HT-29 (cell line): ENCODE measurements around the gene BEND7. TPM values are rescaled to one million over a fixed set of nuclear protein-coding genes. Genes with fewer than 3 reads are reported as not detected.

Experiments
- DNase-seq: peaks from one replicate; pipeline ENCODE4 v3.0.0-alpha.2; 2015; ENCODE audit warnings: low spot score
- total RNA-seq: library from RNA; depleted of rRNA; stranded (reverse); fragments of >200 nt; shearing (Covaris generic); gene quantifications from 2 replicates; pipeline ENCODE4 v1.2.3, GENCODE V29; 2014

The BEND7 gene
- total RNA-seq, 1 experiment from 2014 or later, result 0.13 TPM

DNA sequence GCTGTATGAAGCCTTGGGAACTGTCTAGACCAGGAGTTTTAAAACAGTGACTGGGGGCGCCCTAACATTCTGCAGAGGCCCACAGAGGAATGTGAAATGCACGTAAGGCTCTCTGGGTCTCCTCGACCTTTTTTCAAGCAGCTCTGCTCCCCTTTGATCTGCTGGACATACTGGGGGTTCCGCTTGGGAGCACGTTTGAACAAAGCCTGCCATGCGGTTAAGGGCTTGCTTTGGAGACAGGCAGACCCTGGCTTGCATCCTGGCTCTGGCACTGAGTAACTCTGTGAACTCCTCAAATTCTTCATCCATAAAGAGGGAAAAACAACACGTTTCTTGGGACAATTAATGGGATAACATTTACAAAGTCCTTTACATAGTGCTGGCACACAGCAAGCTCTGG, 7.8 kb downstream of the BEND7 start:
- DNase-seq, result no peak

DNA sequence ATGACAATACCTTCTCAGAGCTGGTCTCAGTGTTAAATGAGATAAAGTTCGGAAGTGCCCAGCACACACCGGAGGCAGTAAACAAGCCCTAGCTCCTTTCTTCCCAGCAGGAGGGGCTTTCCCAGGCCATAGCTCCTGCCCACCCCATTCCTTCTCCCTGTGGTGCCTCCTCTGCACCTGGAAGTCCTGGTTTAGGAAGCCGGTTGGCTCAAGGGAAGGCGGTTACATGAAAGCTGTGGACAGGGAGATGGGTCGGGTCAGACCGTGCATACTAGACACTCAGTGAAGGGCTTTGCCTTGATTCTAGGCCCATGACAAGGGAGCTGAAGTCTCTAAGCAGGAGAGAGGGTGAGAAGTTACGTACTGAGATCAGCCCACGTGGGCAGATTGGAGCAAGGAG, 8.6 kb downstream of the BEND7 start:
- DNase-seq, result no peak

- peak; percentile 20 for DNase-seq
Observed at GRCh38 chr10:13518076-13518692, 10.6 kb downstream of the BEND7 start.

GRCh38 chr10:13517675-13518074, 11.1 kb downstream of the BEND7 start:
- no peak for DNase-seq

- DNase-seq, result no peak
Observed at GRCh38 chr10:13516176-13516575, 12.6 kb downstream of the BEND7 start.

DNA sequence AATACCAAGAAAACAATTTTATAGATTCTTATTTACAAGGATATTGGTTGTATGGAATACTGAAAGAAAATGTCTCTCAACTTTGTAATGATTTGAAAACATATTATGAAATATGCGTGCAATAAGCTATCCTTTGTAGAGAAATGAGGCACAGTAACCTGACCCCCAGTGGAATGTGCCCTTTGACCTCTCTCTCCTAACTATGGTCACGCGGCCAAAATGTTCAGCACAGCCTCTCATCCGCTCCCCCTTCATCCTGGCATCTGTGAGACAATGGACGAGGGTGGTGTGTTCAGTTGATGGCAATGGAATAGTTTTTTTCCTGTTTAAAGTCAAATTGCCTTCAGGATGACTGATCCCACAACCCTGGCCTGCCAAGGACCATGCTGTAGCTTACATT, 13.3 kb downstream of the BEND7 start:
- no peak for DNase-seq

GRCh38 chr10:13514296-13514695, 14.5 kb downstream of the BEND7 start:
- no peak for DNase-seq

- DNase-seq, result no peak
Observed at GRCh38 chr10:13512564-13512963, 16.2 kb downstream of the BEND7 start.

GRCh38 chr10:13511409-13511808, 17.4 kb downstream of the BEND7 start:
- DNase-seq, result no peak

DNA sequence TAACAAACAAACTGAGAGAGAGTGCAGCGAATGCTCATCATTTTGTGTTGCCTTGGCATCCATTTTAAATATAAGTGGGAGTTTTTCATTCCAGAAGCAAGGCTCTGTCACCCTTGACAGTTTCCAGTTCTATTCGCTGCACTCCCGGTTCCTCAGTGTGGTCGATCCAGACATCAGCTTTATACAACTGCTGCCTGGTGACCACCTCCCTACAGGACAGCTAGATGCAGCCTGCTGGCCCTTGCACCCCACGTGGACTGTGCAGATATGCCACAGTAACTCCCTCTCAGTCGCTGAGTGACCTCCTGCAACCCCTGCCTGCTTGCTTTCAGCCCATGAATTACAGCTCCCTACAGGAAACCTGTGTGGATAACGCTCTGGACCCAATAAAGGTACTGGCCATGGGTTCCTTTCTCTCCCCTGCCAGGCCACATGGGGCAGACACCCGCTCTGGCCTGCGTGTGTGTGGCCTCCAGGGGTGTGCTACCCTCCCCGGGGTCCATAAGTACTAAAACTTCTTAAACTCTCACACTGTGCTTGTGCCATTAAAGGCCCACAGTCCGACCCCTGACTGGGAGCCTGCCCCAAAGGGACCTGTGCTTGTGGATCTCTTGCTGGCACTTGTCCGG, 23.6 kb downstream of the BEND7 start:
- no peak for DNase-seq

DNA sequence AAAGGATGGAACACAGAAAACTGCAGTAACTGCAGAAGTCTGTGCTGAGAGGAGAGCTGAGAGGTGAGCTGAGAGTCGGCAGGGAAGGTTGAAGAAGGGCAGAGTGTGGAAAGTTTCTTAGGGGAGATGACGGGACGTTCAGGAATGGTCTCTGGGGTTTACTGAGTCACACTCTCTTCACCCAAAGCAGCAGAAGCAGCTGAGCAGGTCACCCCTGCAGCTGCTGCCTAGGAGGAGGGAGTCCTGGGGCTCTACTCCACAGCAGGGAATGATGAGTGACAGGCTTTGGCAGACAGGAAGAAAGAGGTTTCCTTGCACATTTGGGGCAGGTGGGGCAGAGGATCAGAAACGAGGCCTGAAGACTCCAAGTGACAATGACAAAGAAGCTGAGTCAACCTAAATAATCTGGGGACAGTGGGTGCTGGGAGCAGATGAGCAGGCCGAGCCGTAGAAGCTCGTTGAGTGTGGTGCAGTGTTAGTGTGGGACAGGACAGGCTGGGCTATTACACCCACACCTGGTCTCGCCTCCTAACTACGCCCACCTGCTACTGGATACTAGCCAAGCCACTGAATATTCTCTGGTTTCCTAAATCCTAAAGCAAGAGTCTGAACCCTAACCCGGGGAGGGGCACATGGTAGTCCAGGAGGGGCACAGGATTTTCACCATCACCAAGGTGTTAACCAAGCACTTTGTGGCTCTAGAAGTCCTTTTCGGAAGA, 24.9 kb downstream of the BEND7 start:
- DNase-seq, result no peak

DNA sequence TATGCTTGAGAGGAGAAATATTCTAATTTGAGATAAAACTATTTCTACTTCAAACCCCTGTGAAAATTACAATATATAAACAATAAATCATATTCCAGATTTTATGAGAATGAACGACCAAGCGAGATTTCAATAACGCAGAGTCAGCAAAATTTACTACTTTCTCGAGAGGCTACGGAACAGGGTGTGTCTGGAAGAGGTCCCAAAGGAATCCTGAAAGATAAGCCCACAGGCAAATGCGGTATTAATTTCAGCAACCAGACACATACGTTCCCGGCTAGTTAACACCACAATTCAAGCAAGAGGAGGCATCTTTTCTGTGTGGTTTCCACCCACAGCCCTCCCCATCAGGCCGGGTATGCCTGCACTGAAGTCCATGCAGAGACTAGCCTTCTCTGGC, 26.4 kb downstream of the BEND7 start:
- DNase-seq, result no peak

DNA sequence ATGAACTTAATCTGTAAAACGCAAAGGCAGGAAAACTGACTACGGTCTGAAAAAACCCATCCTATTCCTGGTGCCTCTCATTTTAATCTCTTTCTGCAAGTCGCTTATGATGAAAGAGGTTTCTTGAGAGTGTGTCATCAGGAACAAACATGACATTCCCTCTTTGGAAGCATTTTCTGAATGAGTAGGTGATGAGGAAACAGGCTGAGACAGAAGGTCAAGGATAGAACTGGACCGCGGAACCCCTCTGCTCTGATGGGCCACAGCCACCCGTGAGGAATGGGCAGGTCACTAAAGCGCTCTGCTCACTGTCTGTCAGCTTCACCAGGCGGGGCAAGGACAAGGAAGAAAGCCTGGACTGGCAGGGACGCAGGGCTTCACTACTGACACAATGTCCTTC, 28.6 kb downstream of the BEND7 start:
- DNase-seq, result no peak

DNA sequence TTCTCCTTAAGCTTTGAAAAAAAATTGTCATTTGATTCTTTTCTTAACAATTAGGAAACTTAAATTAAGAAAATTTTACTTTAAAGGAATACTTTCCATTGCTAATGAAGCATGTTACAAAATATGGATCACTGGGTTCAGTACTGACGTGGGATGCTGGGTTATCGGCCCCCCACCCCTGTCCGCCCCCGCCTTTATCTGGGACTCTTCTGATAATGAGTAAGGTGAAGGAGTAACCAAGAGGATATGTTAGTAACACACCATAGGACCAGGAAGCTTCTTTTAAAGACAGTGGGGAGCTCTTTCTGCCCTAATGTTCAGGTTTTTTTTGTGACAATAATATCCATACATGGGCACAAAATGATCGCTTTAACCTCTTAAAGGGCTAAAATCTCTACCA, 29.7 kb downstream of the BEND7 start:
- DNase-seq, result no peak

DNA sequence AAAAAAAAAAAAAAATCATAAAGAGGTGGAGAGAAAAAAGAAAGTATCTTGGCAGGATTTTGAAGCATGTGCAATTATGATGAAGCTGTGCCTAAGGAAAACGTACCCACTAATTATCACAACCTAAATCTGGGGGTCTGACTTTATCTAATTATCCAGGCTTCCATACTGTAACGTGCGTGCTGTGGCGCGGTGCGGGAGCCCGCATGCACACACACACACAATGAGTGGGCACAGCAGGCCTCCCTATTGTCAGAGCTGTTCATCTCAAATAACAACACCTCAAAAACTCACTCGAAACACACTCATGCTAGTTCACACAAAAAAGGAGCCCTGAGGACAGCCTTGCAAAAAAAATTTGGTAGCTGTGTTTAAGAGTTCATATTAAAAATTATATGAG, 31.9 kb downstream of the BEND7 start:
- DNase-seq, result no peak

DNA sequence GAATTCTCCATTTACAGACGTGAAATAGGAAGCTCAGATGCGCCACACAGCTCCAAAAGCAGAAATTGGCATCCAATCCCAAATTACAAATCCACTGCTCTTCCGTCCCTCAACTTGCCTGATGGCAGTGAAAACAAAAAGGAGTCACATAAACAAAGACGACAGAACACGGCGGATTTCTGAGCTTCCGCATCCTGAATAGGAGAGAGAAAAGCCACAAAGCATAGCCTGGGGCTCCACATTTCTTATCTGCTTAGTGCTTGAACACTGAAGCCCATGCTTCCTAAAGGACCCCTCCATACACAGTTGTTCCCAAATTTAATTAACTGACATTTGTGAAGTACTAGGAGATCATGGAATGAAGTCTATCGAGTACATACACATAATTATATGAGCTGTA, 32.6 kb downstream of the BEND7 start:
- no peak for DNase-seq

DNA sequence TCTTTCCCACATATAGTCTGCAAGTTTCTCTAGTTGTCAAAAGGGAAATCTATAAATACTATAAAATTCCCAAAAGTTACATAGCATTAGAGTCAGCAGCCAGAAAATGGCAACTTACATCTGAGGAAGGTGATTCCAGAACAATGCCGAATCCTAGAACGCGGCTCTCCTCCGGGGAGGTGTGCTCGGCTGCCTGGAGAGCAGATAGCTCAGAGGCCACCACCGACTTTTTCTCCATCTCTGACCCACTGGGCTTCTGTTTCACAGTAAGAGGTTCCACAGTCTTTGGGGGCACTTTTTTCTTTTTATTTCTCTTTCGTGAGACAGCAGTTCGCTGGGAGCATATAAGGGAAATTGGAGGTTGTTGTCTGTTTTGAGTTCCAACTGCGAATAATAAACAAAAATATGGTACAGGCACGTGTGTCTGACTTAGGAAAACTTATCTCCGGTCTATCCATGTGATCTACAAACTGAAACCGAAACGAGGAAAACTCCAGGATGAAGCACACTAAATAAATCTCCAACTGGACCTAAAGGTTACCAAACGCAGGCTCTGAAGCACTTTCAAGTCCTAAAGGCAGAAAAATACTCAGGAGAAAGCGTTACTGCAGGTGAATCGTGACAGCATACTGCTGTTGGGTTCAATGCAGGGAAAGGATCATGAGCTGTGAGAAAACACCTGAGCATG, 36.2 kb downstream of the BEND7 start:
- peak; percentile 14 for DNase-seq

DNA sequence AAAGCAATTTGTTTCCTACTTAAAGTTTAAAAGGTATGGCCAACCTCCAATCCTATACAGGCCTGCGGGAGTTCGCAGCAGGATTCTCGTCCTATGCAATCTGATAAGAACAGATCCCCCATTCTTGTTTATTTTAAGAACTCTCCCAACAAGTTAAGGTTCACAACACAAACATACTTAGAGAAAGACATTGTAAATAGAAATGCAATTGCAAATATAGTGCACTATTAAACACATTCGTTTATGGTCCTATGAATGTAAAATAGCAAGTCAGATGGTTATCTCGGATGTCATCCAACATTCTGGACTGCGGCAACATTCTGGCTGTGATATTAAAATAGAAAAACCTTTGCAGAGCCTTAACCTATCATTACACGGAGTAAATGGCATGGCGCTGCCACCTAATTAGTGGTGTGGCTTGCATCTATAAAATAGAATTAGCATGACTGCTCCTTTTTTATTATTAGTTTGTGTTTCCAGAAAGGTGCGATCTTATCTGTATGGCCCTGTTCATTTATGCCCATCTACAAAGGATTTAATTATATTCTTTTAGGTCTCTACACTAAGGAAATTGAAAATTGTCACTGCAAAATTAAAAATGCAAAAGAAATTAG, 37.0 kb downstream of the BEND7 start:
- no peak for DNase-seq

DNA sequence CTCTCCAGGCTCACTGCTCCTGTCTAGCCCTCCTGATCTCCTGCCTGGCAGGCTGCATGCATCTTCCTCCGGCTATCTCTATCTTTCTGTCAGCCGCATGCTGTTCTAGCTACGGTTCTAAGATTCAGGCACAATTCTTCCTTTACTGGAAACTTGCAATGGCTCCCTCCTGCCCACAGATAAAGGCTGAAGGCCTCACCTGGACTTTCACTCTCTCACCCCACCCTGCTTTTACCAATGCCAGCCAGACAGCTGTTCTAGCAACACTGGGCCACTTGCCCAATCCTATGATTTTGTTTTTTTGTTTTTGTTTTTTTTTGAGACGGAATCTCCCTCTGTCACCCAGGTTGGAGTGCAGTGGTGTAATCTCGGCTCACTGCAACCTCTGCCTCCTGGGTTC, 38.3 kb downstream of the BEND7 start:
- no peak for DNase-seq

DNA sequence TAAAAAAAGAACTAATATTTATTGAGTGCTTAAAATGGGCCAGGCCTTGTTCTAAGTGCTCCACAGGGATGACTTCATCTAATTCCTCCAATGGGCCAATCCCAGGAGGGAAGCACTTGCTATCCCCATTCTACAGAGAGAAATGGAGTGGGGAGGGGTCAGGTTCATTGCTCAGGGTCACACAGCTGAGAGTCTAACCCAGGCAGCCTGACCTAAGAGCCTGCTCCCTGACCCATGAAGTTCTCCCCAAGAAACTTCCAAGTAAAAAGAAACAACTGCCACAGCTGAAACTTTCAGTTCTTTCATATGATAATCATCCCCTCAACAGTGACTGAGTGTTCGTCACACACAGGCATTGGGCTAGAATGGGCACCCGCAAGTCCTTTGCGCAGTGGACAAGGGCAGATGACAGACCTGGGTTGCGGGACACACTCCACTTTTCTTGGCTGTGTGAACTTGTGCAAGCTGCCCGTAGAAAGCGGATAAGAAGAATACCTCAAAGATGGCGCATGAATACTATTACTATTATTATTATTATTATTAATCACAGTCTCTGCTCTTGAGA, 39.7 kb downstream of the BEND7 start:
- DNase-seq, result no peak

- DNase-seq, result peak; percentile 16
Observed at GRCh38 chr10:13485623-13486022, 43.2 kb downstream of the BEND7 start.

GRCh38 chr10:13483951-13484350, 44.9 kb downstream of the BEND7 start:
- peak; percentile 16 for DNase-seq
